Activated B cell treated with CpG ODN at 0.5 μM for 24 hours (primary cell): Measurements from ENCODE around the gene HMCN1. TPM values are rescaled to one million over a fixed set of nuclear protein-coding genes. Genes with fewer than 3 reads are reported as not detected.
A peak's percentile ranks its signal among the peaks of the same experiment; 100 is the strongest.

Experiments
- ATAC-seq: fragments of 200-7000 bp; cut with Tn5 transposase; one replicate; pipeline ENCODE4 v1.10.0; 2021; ENCODE audit warnings: low read depth, mild to moderate bottlenecking, moderate library complexity
- CTCF ChIA-PET: fragments of 350-600 bp; sonication (Branson Sonifier 250); formaldehyde crosslinking; loops from one replicate; lab custom pipeline; 2021; ENCODE audit warnings: antibody characterized with exemption; lab: Charles Lee
- POLR2A ChIA-PET: fragments of 350-600 bp; sonication (Branson Sonifier 250); formaldehyde crosslinking; loops from one replicate; lab custom pipeline; 2021; ENCODE audit warnings: antibody characterized with exemption; lab: Charles Lee
- DNase-seq: peaks from one replicate; pipeline ENCODE4 v3.0.0; 2022
- H3K27ac Mint-ChIP-seq: one replicate; pipeline ENCODE4 v1.8.0; 2020; ENCODE audit warnings: mixed read lengths
- H3K27me3 Mint-ChIP-seq: one replicate; pipeline ENCODE4 v1.8.0; 2021; ENCODE audit warnings: mixed read lengths
- H3K36me3 Mint-ChIP-seq: one replicate; pipeline ENCODE4 v1.8.0; 2021; ENCODE audit warnings: low read depth, mixed read lengths
- H3K4me1 Mint-ChIP-seq: one replicate; pipeline ENCODE4 v1.8.0; 2021; ENCODE audit warnings: mixed read lengths
- H3K4me3 Mint-ChIP-seq: one replicate; pipeline ENCODE4 v1.8.0; 2020; ENCODE audit warnings: mild to moderate bottlenecking, mixed read lengths
- H3K9me3 Mint-ChIP-seq: one replicate; pipeline ENCODE4 v1.8.0; 2020; ENCODE audit warnings: mixed read lengths
- intact Hi-C: fragments of 100-400 bp; cut with micrococcal nuclease; formaldehyde crosslinking; loops from one replicate; pipeline ENCODE4 v1.15.1; 2024
- total RNA-seq: library from RNA; stranded (reverse); gene quantifications from 2 replicates; pipeline ENCODE4 v1.2.3, GENCODE V29; 2022
- TF ChIP-seq, protein P1 (sequence below): fragments of 200-600 bp; IDR thresholded peaks from one replicate; pipeline ENCODE4 v1.8.0; 2022; ENCODE audit warnings: antibody characterized with exemption, mild to moderate bottlenecking

HMCN1 gene
- total RNA-seq, 1 donor from 2014 or later, result 0.27 TPM

DNA sequence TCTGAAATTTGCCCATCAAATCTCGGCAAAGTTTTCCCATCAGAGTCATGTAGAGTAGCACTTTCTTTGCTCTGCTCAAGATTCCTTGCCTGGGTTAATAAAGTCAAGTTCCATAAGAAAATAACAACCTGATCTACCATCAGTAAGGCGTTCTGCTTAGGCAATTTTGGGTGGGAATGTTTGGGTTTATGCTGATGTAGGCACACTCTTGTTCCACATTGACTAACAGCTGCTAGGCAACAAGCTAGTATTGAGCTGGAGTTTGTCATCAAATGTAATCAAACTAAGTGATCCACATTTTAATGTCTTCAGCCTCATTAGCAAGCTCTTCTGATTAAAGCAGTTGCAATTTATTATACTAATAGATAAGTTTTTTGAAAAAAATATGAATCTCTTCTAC lies 12.1 kb upstream of the HMCN1 start:
- H3K4me1 Mint-ChIP-seq, result no peaks in the 10 kb centered on the region
- DNase-seq (no peak), ATAC-seq (no peak)
- H3K36me3 Mint-ChIP-seq, result no peaks in the 10 kb centered on the region
- no peaks in the 10 kb centered on the region for H3K9me3 Mint-ChIP-seq
- H3K4me3 Mint-ChIP-seq, result no peak overlapping the region
- peaks cover 6% of the 10 kb centered on the region for H3K27me3 Mint-ChIP-seq
- ChIA-PET CTCF (no interaction called here), POLR2A (no interaction called here)
- TF ChIP-seq, protein P1, sequence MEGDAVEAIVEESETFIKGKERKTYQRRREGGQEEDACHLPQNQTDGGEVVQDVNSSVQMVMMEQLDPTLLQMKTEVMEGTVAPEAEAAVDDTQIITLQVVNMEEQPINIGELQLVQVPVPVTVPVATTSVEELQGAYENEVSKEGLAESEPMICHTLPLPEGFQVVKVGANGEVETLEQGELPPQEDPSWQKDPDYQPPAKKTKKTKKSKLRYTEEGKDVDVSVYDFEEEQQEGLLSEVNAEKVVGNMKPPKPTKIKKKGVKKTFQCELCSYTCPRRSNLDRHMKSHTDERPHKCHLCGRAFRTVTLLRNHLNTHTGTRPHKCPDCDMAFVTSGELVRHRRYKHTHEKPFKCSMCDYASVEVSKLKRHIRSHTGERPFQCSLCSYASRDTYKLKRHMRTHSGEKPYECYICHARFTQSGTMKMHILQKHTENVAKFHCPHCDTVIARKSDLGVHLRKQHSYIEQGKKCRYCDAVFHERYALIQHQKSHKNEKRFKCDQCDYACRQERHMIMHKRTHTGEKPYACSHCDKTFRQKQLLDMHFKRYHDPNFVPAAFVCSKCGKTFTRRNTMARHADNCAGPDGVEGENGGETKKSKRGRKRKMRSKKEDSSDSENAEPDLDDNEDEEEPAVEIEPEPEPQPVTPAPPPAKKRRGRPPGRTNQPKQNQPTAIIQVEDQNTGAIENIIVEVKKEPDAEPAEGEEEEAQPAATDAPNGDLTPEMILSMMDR, result no peak
- no peak overlapping the region for H3K27ac Mint-ChIP-seq
- intact Hi-C loops, result no loop called here

DNA sequence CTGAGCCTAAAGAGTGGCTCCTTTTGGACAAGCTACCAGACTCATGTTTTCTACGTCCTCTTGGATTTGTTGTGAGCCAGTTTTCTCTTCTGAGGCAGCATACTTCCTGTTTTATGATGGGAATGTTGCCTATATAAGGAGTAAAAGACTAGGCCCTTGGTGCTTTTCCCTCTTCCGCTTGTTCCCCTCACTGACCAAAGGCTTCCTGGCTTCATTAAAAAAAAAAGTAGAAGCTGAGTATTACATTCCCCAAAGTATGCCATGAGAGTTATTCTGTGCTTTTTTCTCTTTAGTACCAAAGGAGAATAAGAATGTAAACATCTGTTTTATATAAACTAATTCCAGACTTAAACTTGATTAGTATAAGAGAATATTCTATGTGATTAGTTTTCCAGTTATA lies 6.5 kb upstream of the HMCN1 start:
- no peak for DNase-seq
- Mint-ChIP-seq H3K4me1 (no peaks in the 10 kb centered on the region), H3K36me3 (no peaks in the 10 kb centered on the region), H3K4me3 (no peak overlapping the region), H3K27me3 (peaks cover 13% of the 10 kb centered on the region), H3K9me3 (peaks cover 16% of the 10 kb centered on the region), H3K27ac (no peak overlapping the region)
- ATAC-seq, result no peak
- intact Hi-C loops, result no loop called here
- ChIA-PET CTCF (no interaction called here), POLR2A (no interaction called here)
- TF ChIP-seq, protein P1, result no peak

DNA sequence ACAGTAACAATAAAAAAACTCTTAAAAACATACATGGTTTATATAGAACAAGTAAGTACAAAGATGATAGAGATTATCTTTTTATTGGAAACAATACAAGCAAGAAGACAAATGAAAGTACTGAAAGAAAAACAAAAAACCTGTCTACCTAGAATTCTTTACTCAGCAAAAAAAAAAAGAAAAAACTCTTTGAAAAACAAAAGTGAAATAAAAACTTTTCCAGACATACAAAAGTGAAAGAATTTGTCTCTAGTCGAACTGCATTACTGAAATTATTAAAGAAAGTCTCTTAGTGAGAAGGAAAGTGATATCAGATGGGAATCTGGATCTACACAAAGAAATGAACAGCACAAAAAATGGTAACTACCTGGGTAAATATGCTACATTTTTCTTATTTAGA lies 2.7 kb upstream of the HMCN1 start:
- H3K4me3 Mint-ChIP-seq, result no peak overlapping the region
- peaks cover 16% of the 10 kb centered on the region for H3K9me3 Mint-ChIP-seq
- H3K36me3 Mint-ChIP-seq, result no peaks in the 10 kb centered on the region
- POLR2A ChIA-PET, result no interaction called here
- TF ChIP-seq, protein P1, result no peak
- no peak for ATAC-seq
- intact Hi-C loops, result no loop called here
- DNase-seq, result no peak
- no peak overlapping the region for H3K27ac Mint-ChIP-seq
- peaks cover 17% of the 10 kb centered on the region for H3K4me1 Mint-ChIP-seq
- CTCF ChIA-PET, result no interaction called here
- peaks cover 42% of the 10 kb centered on the region for H3K27me3 Mint-ChIP-seq

DNA sequence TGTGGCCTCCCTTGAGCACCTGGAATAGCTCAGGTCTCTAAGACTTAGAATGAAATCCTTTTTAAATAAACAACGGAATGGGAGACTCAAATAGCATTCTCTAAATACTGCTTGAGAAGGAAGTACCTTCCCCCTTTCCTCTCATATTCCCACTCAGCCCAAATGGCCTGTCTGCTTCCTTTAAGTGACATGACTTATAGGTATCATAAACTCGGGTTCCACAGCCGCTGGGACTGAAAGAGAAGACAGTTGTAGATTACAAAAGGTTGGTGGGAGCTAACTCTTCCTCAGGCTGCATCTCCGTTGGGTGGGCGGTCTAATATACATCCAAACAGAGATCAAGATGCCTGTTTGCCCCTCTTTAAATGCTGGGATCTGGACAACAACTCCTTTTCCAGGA lies 1.2 kb upstream of the HMCN1 start:
- H3K36me3 Mint-ChIP-seq, result no peaks in the 10 kb centered on the region
- H3K27me3 Mint-ChIP-seq, result peaks cover 44% of the 10 kb centered on the region
- intact Hi-C loops, result no loop called here
- DNase-seq (no peak), ATAC-seq (no peak)
- peaks cover 16% of the 10 kb centered on the region for H3K9me3 Mint-ChIP-seq
- no peak overlapping the region for H3K27ac Mint-ChIP-seq
- ChIA-PET POLR2A (no interaction called here), CTCF (no interaction called here)
- H3K4me1 Mint-ChIP-seq, result peaks cover 17% of the 10 kb centered on the region
- H3K4me3 Mint-ChIP-seq, result no peak overlapping the region
- TF ChIP-seq, protein P1, result no peak

DNA sequence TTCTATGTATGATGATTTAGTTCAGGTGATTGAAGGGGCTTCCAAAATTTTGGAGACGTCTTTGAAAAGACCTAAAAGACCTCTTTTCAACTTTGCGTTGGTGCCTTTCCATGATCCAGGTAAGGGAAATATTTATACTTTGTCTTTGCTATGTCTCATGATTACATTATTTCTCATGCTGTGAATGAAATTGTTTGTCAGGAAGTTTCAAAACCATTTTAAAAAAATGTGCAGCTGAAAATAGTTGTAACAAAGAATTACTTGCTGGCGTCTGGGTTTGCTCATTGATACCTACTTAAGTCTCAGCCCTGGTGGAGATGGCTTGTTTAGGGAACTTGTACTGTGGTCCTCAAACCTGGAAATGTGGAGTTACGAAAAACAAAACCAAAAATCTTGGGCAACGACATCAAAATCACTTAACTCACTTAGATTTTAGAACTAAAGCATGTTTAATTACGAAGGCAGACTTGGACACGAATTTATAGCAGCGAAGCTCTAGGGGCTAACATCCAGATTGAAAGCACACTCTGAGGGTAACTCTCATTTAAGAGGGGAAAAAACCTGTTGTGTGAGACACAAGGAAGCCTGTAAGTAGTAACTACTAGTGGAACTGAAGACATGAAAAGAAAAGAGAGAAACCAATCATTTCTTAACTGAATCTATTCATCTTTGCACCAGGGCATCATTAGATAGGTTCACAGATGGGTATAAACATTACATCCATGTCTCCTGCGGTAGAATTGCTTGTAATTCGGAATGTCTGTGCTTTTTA lies 924 bp downstream of the HMCN1 start:
- H3K9me3 Mint-ChIP-seq, result peaks cover 18% of the 10 kb centered on the region
- intact Hi-C loops, result no loop called here
- no peaks in the 10 kb centered on the region for H3K36me3 Mint-ChIP-seq
- ATAC-seq, result no peak
- peaks cover 17% of the 10 kb centered on the region for H3K4me1 Mint-ChIP-seq
- H3K27ac Mint-ChIP-seq, result no peak overlapping the region
- ChIA-PET CTCF (no interaction called here), POLR2A (no interaction called here)
- peak overlapping the region; percentile 16 for H3K4me3 Mint-ChIP-seq
- TF ChIP-seq, protein P1, result no peak
- H3K27me3 Mint-ChIP-seq, result peaks cover 48% of the 10 kb centered on the region
- no peak for DNase-seq
